GM19438 (cell line): Measurements from ENCODE around the gene PERP.

Source experiments
- ATAC-seq: cut with Tn5 transposase; IDR thresholded peaks from one replicate; pipeline ENCODE4 v1.9.1; 2021; ENCODE audit warnings: low read depth; ENCODE audit not compliant: unreplicated experiment

The PERP gene

DNA sequence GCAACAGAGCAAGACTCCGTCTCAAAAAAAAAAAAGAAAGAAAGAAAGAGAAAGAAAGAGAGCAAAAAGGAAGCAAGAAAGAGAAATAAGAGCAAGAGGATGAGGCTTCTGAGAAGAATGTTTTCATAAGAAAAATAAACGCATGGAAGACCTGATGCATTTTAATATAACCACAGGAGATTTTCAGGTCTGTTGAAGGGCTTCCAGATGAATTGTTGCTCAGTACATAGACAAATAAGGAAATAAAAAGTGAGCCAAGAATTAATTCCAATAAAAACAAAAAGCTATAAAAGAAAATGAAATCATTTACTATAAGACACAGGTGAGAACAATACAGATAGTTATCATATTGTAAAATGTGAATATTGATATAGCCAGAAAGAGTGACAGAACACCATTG is 43.5 kb downstream of the PERP start:
- ATAC-seq: no peak

DNA sequence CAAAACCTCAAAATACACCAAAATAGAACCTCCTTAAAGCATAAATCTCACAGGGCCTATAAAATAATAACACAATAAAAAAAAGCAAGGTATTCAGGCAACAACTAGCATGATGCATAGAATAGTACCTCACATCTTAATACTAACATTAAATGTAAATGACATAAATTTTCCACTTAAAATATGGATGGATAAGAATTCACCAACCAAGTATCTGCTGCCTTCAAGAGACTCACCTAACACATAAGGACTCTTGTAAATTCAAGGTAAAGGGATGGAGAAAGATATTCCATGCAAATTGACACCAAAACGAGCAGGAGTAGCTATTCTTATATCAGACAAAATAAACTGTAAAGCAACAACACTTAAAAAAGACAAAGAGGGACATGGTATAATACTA is 52.2 kb downstream of the PERP start:
- no peak for ATAC-seq

DNA sequence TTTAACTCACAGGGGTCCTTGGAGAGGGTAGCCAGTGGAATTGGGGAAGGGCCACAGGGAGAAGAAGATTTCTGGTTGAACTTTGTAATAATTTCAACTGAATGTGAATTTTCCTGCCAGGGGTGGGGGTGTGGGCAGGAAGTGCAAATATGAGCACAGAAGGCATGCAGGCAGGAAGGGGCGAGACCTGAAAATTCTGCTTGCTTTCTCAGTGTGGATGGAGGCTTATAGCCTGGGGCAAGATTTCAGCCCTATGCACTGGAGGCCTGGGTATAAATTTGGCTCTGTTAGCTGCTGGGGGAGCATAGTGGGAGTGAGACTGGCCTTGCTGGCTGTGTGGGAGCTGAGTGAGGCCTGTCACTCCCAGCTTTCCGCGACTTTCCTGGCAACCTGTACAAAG is 54.4 kb downstream of the PERP start:
- ATAC-seq: no peak

DNA sequence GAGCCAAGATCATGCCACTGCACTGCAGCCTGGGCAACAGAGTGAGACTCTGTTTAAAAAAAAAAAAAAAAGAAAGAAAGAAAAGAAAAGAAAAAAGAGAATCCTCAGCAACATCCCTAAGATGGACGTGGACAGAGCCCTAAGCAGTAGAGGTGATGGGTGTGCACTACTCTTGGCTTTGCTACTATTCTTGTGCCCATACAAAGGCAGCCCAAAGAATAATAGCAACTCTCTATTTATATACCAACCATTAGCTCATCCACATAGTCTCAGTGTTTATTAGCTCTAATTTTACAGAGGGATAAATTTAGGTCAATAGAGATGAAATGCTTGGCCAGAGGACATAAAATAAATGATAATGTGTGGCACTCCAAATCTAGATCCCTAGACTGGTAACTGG is 62.2 kb downstream of the PERP start:
- no peak for ATAC-seq

DNA sequence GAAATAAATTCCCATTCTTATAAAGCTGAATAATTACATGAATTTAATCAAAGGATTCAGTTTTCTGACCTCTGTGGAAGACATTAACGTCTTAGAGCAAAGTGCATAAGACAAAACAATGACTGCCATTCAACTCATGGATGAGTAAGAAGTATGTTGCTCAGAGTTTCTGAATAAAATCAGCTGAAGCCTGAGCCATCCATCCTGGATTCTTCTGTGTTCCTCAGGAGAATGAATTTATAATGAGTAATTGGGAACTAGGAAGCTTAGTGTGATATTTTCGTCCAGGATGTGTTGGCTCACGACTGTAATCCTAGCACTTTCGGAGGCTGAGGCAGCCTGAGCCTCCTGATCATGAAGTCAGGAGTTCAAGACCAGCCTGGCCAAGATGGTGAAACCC is 62.8 kb downstream of the PERP start:
- no peak for ATAC-seq
